HEK293 (cell line): ENCODE data around the gene ZNF112.

Experiments used
- CTCF ChIA-PET: fragments of 350-600 bp; formaldehyde crosslinking; extraction: SDS; loops from one replicate; lab custom pipeline; 2021; ENCODE audit warnings: antibody characterized with exemption; lab: Yijun Ruan, JAX
- POLR2A ChIA-PET: fragments of 300-600 bp; formaldehyde crosslinking; extraction: SDS; loops from one replicate; lab custom pipeline; 2020; ENCODE audit warnings: antibody characterized with exemption, inconsistent platforms; lab: Yijun Ruan, JAX
- H3K27ac ChIP-seq: fragments of 200-500 bp; sonication (Bioruptor generic); 2 replicates; pipeline ENCODE4 v1.5.1; 2014; ENCODE audit warnings: low read depth, low read length, control low read depth, inconsistent platforms; ENCODE audit errors: extremely low read depth
- H3K36me3 ChIP-seq, 2 experiments: fragments of 200-500 bp in 1 of 2; sonication (Bioruptor generic) in 1 of 2; 1 replicate in 1 of 2; 2 replicates in 1 of 2; pipeline ENCODE4 v1.5.1; 2014 to 2017; ENCODE audit warnings: inconsistent platforms in 2 of 2, low read length in 2 of 2; ENCODE audit not compliant: control insufficient read depth in 2 of 2, insufficient read depth in 1 of 2
- H3K4me1 ChIP-seq: fragments of 200-500 bp; sonication (Bioruptor generic); 2 replicates; pipeline ENCODE4 v1.5.1; 2014; ENCODE audit warnings: mild to moderate bottlenecking, low read length, inconsistent platforms; ENCODE audit not compliant: control insufficient read depth, insufficient read depth
- H3K4me3 ChIP-seq: 2 replicates; pipeline ENCODE4 v1.5.1; 2011; ENCODE audit warnings: low read depth, mild to moderate bottlenecking, control low read depth, low read length, moderate library complexity
- H3K9me3 ChIP-seq: fragments of 200-500 bp; sonication (Bioruptor generic); 2 replicates; pipeline ENCODE4 v1.5.1; 2014; ENCODE audit warnings: low read depth, low read length, inconsistent platforms; ENCODE audit not compliant: control insufficient read depth, insufficient read depth
- EGR2 ChIP-seq: fragments of 450-650 bp; formaldehyde crosslinking; IDR thresholded peaks from 2 replicates; pipeline ENCODE4 v1.5.1; 2016; ENCODE audit warnings: low read depth, missing biosample characterization, missing genetic modification characterization
- FEZF1 ChIP-seq: fragments of 450-650 bp; formaldehyde crosslinking; IDR thresholded peaks from 2 replicates; pipeline ENCODE4 v1.5.1; 2016; ENCODE audit warnings: missing biosample characterization, missing genetic modification characterization
- GLIS1 ChIP-seq: fragments of 450-650 bp; formaldehyde crosslinking; IDR thresholded peaks from 2 replicates; pipeline ENCODE4 v1.5.1; 2016; ENCODE audit warnings: missing biosample characterization, missing genetic modification characterization
- HOXC10 ChIP-seq: sonication (generic); formaldehyde crosslinking; IDR thresholded peaks from 2 replicates; pipeline ENCODE4 v1.8.1; 2023; ENCODE audit warnings: mild to moderate bottlenecking, missing genetic modification reagents
- IKZF3 ChIP-seq: fragments of 450-650 bp; IDR thresholded peaks from 2 replicates; pipeline ENCODE4 v1.5.0; 2018; ENCODE audit warnings: missing biosample characterization, mild to moderate bottlenecking, missing genetic modification characterization, moderate library complexity
- KLF16 ChIP-seq: fragments of 450-650 bp; formaldehyde crosslinking; IDR thresholded peaks from 2 replicates; pipeline ENCODE4 v1.5.1; 2017; ENCODE audit warnings: missing biosample characterization, missing genetic modification characterization
- KLF17 ChIP-seq: fragments of 450-650 bp; formaldehyde crosslinking; IDR thresholded peaks from 2 replicates; pipeline ENCODE4 v1.5.1; 2016; ENCODE audit warnings: missing biosample characterization, missing genetic modification characterization
- PRDM10 ChIP-seq: fragments of 450-650 bp; formaldehyde crosslinking; IDR thresholded peaks from 2 replicates; pipeline ENCODE4 v1.5.1; 2016; ENCODE audit warnings: missing biosample characterization, missing genetic modification characterization
- SP2 ChIP-seq: fragments of 450-650 bp; formaldehyde crosslinking; IDR thresholded peaks from 2 replicates; pipeline ENCODE4 v1.5.1; 2016; ENCODE audit warnings: missing biosample characterization, missing genetic modification characterization
- SP3 ChIP-seq: fragments of 450-650 bp; formaldehyde crosslinking; IDR thresholded peaks from 2 replicates; pipeline ENCODE4 v1.5.1; 2016; ENCODE audit warnings: missing biosample characterization, missing genetic modification characterization
- ZBTB6 ChIP-seq: fragments of 450-650 bp; formaldehyde crosslinking; IDR thresholded peaks from 2 replicates; pipeline ENCODE4 v1.5.1; 2017; ENCODE audit warnings: missing biosample characterization, missing genetic modification characterization
- ZEB2 ChIP-seq: fragments of 450-650 bp; formaldehyde crosslinking; IDR thresholded peaks from 2 replicates; pipeline ENCODE4 v1.5.1; 2016; ENCODE audit warnings: missing biosample characterization, missing genetic modification characterization
- ZFHX2 ChIP-seq: fragments of 450-650 bp; formaldehyde crosslinking; conservative IDR thresholded peaks from 2 replicates; pipeline ENCODE4 v1.5.1; 2016; ENCODE audit warnings: missing biosample characterization, missing genetic modification characterization
- ZFP37 ChIP-seq: fragments of 450-650 bp; formaldehyde crosslinking; IDR thresholded peaks from 2 replicates; pipeline ENCODE4 v1.5.1; 2016; ENCODE audit warnings: missing biosample characterization, missing genetic modification characterization
- ZNF114 ChIP-seq: fragments of 450-650 bp; formaldehyde crosslinking; IDR thresholded peaks from 2 replicates; pipeline ENCODE4 v1.5.0; 2017; ENCODE audit warnings: missing biosample characterization, missing genetic modification characterization
- ZNF175 ChIP-seq: fragments of 450-650 bp; formaldehyde crosslinking; IDR thresholded peaks from 2 replicates; pipeline ENCODE4 v1.5.1; 2016; ENCODE audit warnings: missing biosample characterization, missing genetic modification characterization
- ZNF248 ChIP-seq: fragments of 450-650 bp; formaldehyde crosslinking; IDR thresholded peaks from 2 replicates; pipeline ENCODE4 v1.5.1; 2017; ENCODE audit warnings: missing biosample characterization, missing genetic modification characterization
- ZNF266 ChIP-seq: fragments of 450-650 bp; formaldehyde crosslinking; IDR thresholded peaks from 2 replicates; pipeline ENCODE4 v1.5.1; 2016; ENCODE audit warnings: missing biosample characterization, missing genetic modification characterization, low read depth
- ZNF433 ChIP-seq: fragments of 450-650 bp; formaldehyde crosslinking; IDR thresholded peaks from 2 replicates; pipeline ENCODE4 v1.5.1; 2016; ENCODE audit warnings: missing biosample characterization, missing genetic modification characterization, low read depth
- ZNF513 ChIP-seq: fragments of 450-650 bp; IDR thresholded peaks from 2 replicates; pipeline ENCODE4 v1.5.1; 2018; ENCODE audit warnings: missing biosample characterization, missing genetic modification characterization
- ZNF544 ChIP-seq: fragments of 450-650 bp; formaldehyde crosslinking; IDR thresholded peaks from 2 replicates; pipeline ENCODE4 v1.5.0; 2017; ENCODE audit warnings: missing biosample characterization, missing genetic modification characterization
- ZNF585B ChIP-seq: fragments of 450-650 bp; formaldehyde crosslinking; IDR thresholded peaks from 2 replicates; pipeline ENCODE4 v1.5.1; 2016; ENCODE audit warnings: missing biosample characterization, missing genetic modification characterization
- ZNF626 ChIP-seq: fragments of 450-650 bp; sonication (Bioruptor Pico); formaldehyde crosslinking; IDR thresholded peaks from 2 replicates; pipeline ENCODE4 v1.5.1; 2018; ENCODE audit warnings: missing biosample characterization, missing genetic modification characterization, inconsistent platforms
- ZNF639 ChIP-seq: fragments of 450-650 bp; formaldehyde crosslinking; IDR thresholded peaks from 2 replicates; pipeline ENCODE4 v1.5.1; 2016; ENCODE audit warnings: missing biosample characterization, missing genetic modification characterization
- ZNF654 ChIP-seq: fragments of 450-650 bp; formaldehyde crosslinking; IDR thresholded peaks from 2 replicates; pipeline ENCODE4 v1.5.1; 2016; ENCODE audit warnings: low read depth, missing biosample characterization, missing genetic modification characterization
- ZNF704 ChIP-seq: fragments of 450-650 bp; formaldehyde crosslinking; IDR thresholded peaks from 2 replicates; pipeline ENCODE4 v1.5.1; 2016; ENCODE audit warnings: missing biosample characterization, missing genetic modification characterization
- ZNF76 ChIP-seq: fragments of 450-650 bp; formaldehyde crosslinking; IDR thresholded peaks from 2 replicates; pipeline ENCODE4; 2016; ENCODE audit warnings: low read depth, missing biosample characterization, missing genetic modification characterization, borderline replicate concordance
- ZNF777 ChIP-seq: fragments of 450-650 bp; formaldehyde crosslinking; IDR thresholded peaks from 2 replicates; pipeline ENCODE4 v1.5.1; 2017; ENCODE audit warnings: missing biosample characterization, missing genetic modification characterization, borderline replicate concordance
- ZSCAN23 ChIP-seq: fragments of 450-650 bp; formaldehyde crosslinking; IDR thresholded peaks from 2 replicates; pipeline ENCODE4 v1.5.1; 2016; ENCODE audit warnings: missing biosample characterization, missing genetic modification characterization

Gene ZNF112

GRCh38 chr19:44356383-44357111 lies at the start of gene ZNF112:
Gene ZNF112, minus strand, starts transcription at chr19:44356680. Its CDS starts 16,141 bp downstream, at chr19:44340539.
- POLR2A ChIA-PET, result interaction anchor here (1.1 to 1.2 kb wide), 2 partner anchors 143 to 144 kb away, joined by 3 to 8 read pairs; partner anchors contain the start of genes ZNF180 and ZNF227
- H3K36me3 ChIP-seq, result peaks cover 3 to 4% of the 10 kb centered on the region in 2 experiments; a peak in 1 of 3 replicates
- CTCF ChIA-PET, result interaction anchor here (0.6 kb wide), 1 partner anchor 19 kb away, joined by 3 read pairs; no protein-coding TSS in a partner anchor
- 0 out of 2 replicates have a peak, but pooled peaks cover 3% of the 10 kb centered on the region for H3K4me1 ChIP-seq
- H3K4me3 ChIP-seq, result peak within 1 kb of the TSS; percentile 82
- peak within 1 kb of the TSS; percentile 61 for H3K27ac ChIP-seq
- no peaks in the 10 kb centered on the region; the same call in 1 of the 2 replicates for H3K9me3 ChIP-seq
- TF ChIP-seq ZNF513 (tag by site-specific recombination) (no peak), ZNF585B (no peak), ZNF114 (no peak), HOXC10 (no peak), ZNF777 (no peak), ZNF639 (no peak), KLF17 (tag by site-specific recombination) (no peak), FEZF1 (tag by site-specific recombination) (no peak), ZNF433 (tag by site-specific recombination) (no peak), ZSCAN23 (tag by site-specific recombination) (no peak), ZNF626 (tag by site-specific recombination) (no peak), SP3 (tag by site-specific recombination) (peak; percentile 76), ZNF544 (no peak), ZNF248 (tag by site-specific recombination) (no peak), ZEB2 (tag by site-specific recombination) (peak; percentile 68; the same call in 1 of the 2 replicates), SP2 (tag by site-specific recombination) (peak; percentile 63), ZNF654 (tag by site-specific recombination) (no peak), ZFHX2 (tag by site-specific recombination) (no peak), GLIS1 (tag by site-specific recombination) (0 out of 2 replicates have a peak, but pooled peaks have one; percentile 21), ZBTB6 (tag by site-specific recombination) (no peak), ZNF704 (no peak), ZNF266 (tag by site-specific recombination) (no peak), EGR2 (no peak), ZNF76 (peak; percentile 96), IKZF3 (tag by site-specific recombination) (peak; percentile 43; the same call in 1 of the 2 replicates), KLF16 (tag by site-specific recombination) (no peak), PRDM10 (peak; percentile 60), ZFP37 (tag by site-specific recombination) (no peak), ZNF175 (tag by site-specific recombination) (no peak)
